ENCODE results near the gene RANBP10.
"Not testable (repeated sequence)": the region's sequence is repeated elsewhere in the genome, so short reads cannot be mapped to it uniquely, and the experiment has no call there.

DNA sequence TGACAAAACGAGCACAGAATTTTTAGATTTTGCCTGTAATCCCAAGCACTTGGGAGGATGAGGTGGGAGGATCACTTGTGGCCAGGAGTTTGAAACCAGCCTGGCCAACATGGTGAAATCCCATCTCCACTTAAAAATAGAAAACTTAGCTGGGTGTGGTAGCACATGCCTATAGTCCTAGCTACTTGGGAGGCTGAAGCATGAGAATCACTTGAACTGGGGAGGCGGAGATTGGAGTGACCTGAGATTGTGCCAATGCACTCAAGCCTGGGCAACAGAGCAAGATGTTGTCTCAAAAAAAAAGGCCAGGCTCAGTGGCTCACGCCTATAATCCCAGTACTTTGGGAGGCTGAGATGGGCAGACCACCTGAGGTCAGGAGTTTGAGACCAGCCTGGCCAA lies 55.0 kb downstream of the RANBP10 start:
- TF ChIP-seq, protein P1, sequence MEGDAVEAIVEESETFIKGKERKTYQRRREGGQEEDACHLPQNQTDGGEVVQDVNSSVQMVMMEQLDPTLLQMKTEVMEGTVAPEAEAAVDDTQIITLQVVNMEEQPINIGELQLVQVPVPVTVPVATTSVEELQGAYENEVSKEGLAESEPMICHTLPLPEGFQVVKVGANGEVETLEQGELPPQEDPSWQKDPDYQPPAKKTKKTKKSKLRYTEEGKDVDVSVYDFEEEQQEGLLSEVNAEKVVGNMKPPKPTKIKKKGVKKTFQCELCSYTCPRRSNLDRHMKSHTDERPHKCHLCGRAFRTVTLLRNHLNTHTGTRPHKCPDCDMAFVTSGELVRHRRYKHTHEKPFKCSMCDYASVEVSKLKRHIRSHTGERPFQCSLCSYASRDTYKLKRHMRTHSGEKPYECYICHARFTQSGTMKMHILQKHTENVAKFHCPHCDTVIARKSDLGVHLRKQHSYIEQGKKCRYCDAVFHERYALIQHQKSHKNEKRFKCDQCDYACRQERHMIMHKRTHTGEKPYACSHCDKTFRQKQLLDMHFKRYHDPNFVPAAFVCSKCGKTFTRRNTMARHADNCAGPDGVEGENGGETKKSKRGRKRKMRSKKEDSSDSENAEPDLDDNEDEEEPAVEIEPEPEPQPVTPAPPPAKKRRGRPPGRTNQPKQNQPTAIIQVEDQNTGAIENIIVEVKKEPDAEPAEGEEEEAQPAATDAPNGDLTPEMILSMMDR (IDR thresholded peaks at IDR 0.05): not testable (repeated sequence)
- TF ChIP-seq, protein P2, sequence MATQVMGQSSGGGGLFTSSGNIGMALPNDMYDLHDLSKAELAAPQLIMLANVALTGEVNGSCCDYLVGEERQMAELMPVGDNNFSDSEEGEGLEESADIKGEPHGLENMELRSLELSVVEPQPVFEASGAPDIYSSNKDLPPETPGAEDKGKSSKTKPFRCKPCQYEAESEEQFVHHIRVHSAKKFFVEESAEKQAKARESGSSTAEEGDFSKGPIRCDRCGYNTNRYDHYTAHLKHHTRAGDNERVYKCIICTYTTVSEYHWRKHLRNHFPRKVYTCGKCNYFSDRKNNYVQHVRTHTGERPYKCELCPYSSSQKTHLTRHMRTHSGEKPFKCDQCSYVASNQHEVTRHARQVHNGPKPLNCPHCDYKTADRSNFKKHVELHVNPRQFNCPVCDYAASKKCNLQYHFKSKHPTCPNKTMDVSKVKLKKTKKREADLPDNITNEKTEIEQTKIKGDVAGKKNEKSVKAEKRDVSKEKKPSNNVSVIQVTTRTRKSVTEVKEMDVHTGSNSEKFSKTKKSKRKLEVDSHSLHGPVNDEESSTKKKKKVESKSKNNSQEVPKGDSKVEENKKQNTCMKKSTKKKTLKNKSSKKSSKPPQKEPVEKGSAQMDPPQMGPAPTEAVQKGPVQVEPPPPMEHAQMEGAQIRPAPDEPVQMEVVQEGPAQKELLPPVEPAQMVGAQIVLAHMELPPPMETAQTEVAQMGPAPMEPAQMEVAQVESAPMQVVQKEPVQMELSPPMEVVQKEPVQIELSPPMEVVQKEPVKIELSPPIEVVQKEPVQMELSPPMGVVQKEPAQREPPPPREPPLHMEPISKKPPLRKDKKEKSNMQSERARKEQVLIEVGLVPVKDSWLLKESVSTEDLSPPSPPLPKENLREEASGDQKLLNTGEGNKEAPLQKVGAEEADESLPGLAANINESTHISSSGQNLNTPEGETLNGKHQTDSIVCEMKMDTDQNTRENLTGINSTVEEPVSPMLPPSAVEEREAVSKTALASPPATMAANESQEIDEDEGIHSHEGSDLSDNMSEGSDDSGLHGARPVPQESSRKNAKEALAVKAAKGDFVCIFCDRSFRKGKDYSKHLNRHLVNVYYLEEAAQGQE (IDR thresholded peaks at IDR 0.05; ENCODE audit: insufficient read depth in 1 of 2, low read depth in 2 of 2, low read length in 1 of 2): not testable (repeated sequence)
- TF ChIP-seq POLR2AphosphoS5, TCF7L2 (IDR thresholded peaks at IDR 0.05; ENCODE audit: low read depth, low read length): not testable (repeated sequence)
